Upper lobe of right lung (tissue), 1 donor: ENCODE data around the gene NPAS1. TPM values are rescaled to one million over a fixed set of nuclear protein-coding genes. Genes with fewer than 3 reads are reported as not detected.

Source experiments
- ATAC-seq: fragments of 200-7000 bp; cut with Tn5 transposase; one replicate; pipeline ENCODE4 v1.9.1; 2020; ENCODE audit warnings: mild to moderate bottlenecking, moderate library complexity
- DNase-seq: peaks from one replicate; pipeline ENCODE4 v3.0.0-alpha.2; 2020
- H3K27ac ChIP-seq: fragments of 200-600 bp; one replicate; pipeline ENCODE4 v1.8.0; 2022
- H3K27me3 ChIP-seq: fragments of 200-600 bp; one replicate; pipeline ENCODE4 v1.8.0; 2022; ENCODE audit warnings: mild to moderate bottlenecking
- H3K36me3 ChIP-seq: fragments of 200-600 bp; one replicate; pipeline ENCODE4 v1.8.0; 2022
- H3K4me1 ChIP-seq: fragments of 200-600 bp; one replicate; pipeline ENCODE4 v1.8.0; 2022
- H3K4me3 ChIP-seq: fragments of 200-600 bp; one replicate; pipeline ENCODE4 v1.8.0; 2022; ENCODE audit warnings: mild to moderate bottlenecking
- H3K9me3 ChIP-seq: fragments of 200-600 bp; one replicate; pipeline ENCODE4 v1.8.0; 2022
- intact Hi-C: fragments of 100-400 bp; cut with DNase I; formaldehyde crosslinking; loops from one replicate; pipeline ENCODE4 v1.11.0; 2022
- total RNA-seq: library from RNA; stranded (reverse); fragmentation: NEBNext Ultra II Directional; extraction: Animal tissue kit (Norgen Biotek cat#: 25700); gene quantifications from one replicate; pipeline ENCODE4 v1.2.1, GENCODE V29; 2021
- TF ChIP-seq, protein P1 (sequence below): fragments of 200-600 bp; IDR thresholded peaks from one replicate; pipeline ENCODE4 v1.8.0; 2022; ENCODE audit warnings: antibody characterized with exemption
- donor health status: DM: no; HTN: yes; CAD: no; lungs with severe emphysema.

NPAS1 gene
- total RNA-seq, 1 donor from 2014 or later: 1.3 TPM

DNA sequence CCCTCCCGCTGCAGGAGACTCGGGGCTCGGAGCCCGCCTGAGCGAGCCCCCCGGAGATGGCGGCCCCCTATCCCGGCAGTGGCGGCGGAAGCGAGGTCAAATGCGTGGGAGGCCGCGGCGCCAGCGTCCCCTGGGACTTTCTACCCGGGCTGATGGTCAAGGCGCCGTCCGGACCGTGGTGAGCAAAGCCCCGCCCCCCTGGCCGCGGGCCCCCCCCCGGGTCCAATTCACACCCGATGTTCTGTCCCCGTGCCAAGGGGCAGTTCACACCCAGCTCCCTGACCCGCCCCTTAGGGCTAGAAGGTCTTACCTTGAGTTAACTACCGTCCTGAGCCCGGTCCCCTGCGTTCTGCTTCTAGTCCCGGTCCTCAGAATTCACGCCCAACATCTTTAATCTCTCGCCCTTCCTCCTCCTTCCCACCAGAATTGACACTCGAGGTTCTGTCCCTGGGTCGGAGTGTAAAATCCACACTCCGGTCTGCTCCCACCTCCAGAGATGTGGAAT, 1.4 kb downstream of the NPAS1 start:
- TF ChIP-seq, protein P1, sequence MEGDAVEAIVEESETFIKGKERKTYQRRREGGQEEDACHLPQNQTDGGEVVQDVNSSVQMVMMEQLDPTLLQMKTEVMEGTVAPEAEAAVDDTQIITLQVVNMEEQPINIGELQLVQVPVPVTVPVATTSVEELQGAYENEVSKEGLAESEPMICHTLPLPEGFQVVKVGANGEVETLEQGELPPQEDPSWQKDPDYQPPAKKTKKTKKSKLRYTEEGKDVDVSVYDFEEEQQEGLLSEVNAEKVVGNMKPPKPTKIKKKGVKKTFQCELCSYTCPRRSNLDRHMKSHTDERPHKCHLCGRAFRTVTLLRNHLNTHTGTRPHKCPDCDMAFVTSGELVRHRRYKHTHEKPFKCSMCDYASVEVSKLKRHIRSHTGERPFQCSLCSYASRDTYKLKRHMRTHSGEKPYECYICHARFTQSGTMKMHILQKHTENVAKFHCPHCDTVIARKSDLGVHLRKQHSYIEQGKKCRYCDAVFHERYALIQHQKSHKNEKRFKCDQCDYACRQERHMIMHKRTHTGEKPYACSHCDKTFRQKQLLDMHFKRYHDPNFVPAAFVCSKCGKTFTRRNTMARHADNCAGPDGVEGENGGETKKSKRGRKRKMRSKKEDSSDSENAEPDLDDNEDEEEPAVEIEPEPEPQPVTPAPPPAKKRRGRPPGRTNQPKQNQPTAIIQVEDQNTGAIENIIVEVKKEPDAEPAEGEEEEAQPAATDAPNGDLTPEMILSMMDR: no peak
- Histone ChIP-seq H3K4me3 (no peak overlapping the region), H3K27me3 (peaks cover 71% of the 10 kb centered on the region), H3K27ac (no peak overlapping the region), H3K9me3 (no peaks in the 10 kb centered on the region), H3K36me3 (no peaks in the 10 kb centered on the region), H3K4me1 (peaks cover 14% of the 10 kb centered on the region)
- intact Hi-C loops: no loop called here
- ATAC-seq (no peak), DNase-seq (no peak)

DNA sequence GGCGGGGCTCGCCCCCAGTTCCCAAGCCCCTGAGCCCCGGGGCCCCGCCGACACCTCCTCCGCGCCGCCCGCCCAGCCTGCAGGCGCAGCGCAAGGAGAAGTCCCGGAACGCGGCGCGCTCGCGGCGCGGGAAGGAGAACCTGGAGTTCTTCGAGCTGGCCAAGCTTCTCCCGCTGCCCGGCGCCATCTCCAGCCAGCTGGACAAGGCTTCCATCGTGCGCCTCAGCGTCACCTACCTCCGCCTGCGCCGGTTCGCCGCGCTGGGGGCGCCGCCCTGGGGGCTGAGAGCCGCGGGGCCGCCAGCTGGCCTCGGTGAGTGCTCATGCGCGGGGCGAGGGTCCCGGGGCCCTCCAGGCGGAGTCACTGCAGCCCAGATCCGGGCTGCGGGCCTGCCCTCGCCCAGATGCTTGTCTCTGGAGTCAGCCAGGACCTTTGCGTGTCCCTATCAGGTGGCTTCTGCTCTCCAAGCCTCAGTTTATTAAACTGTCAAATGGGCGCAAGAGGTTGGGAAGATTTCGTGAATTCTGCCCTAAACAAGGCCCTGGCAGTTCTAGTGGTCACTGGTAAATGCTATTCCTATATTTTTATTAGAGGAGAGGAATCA, 2.0 kb downstream of the NPAS1 start:
- Histone ChIP-seq H3K4me3 (no peak overlapping the region), H3K27me3 (peaks cover 75% of the 10 kb centered on the region), H3K9me3 (no peaks in the 10 kb centered on the region), H3K36me3 (no peaks in the 10 kb centered on the region), H3K4me1 (peaks cover 14% of the 10 kb centered on the region), H3K27ac (no peak overlapping the region)
- intact Hi-C loops: no loop called here
- no peak for DNase-seq
- no peak for ATAC-seq
- TF ChIP-seq, protein P1: no peak

DNA sequence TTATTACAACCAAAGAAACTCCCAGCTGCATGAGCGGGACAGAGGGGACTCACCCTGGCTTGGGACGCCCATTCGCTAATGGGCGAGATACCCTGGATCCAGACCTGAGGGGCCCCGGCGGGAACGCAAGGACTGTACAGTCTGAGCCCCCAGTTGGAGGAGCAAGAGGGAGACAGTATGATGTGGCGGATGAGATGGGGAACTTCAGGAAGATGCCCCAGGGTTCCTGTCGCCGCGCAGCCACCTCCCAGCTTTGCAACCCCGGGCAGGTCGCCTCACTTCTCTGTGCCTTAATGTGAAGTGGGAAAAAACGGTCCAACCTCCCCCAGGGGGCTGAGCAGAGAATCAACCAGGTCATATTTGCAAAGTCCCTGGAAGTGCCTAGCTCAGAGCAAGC, 2.5 kb downstream of the NPAS1 start:
- H3K27me3 ChIP-seq: peaks cover 75% of the 10 kb centered on the region
- H3K27ac ChIP-seq: no peak overlapping the region
- no peaks in the 10 kb centered on the region for H3K9me3 ChIP-seq
- DNase-seq (no peak), ATAC-seq (no peak)
- intact Hi-C loops: no loop called here
- TF ChIP-seq, protein P1: no peak
- H3K4me1 ChIP-seq: peaks cover 14% of the 10 kb centered on the region
- no peak overlapping the region for H3K4me3 ChIP-seq
- H3K36me3 ChIP-seq: no peaks in the 10 kb centered on the region

DNA sequence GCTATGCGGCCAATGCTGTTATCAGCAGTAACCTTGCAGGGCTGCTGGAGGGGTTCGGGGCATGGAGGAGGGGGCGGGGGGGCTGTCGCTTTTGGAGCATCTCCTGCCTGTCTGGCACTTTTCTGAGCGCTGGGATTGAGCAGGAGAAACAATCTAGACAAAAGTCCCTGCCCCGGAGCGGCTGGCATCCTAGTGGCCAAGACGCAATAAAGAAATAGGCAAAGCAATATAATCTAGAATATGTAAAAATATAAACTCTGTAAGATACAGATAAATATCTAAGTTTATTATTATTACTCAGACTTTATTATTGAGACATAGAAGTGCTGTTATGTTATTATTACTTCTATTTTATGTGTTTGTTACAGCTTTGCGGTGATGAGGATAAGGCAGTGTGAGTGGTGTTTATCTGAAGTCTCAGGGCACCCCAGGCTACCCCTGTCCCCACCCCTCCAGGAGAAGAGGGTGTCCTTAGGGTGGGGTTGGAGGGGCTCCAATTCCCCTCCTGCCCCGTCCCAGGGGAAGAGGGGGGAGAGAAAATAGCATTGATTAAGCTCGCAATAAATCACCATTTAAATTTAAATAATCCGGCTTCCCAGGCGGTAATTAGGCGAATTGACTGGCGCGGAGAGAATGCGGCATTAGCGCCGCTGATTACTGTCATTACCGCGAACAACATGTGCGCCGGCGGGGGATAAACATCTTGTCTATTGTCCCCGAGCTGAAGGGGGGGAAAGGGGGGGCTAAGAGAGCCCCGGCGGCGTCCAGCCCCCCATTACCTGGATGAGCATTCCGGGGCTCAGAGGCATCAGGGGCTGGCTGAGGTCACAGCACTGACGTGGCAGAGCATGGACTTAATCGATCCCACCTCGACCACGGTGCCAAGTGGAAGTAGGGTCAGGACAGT, 3.2 kb downstream of the NPAS1 start:
- DNase-seq (no peak), ATAC-seq (no peak)
- Histone ChIP-seq H3K4me3 (no peak overlapping the region), H3K4me1 (peaks cover 14% of the 10 kb centered on the region), H3K27ac (no peak overlapping the region), H3K9me3 (no peaks in the 10 kb centered on the region), H3K36me3 (no peaks in the 10 kb centered on the region), H3K27me3 (peaks cover 77% of the 10 kb centered on the region)
- intact Hi-C loops: no loop called here
- TF ChIP-seq, protein P1: no peak

DNA sequence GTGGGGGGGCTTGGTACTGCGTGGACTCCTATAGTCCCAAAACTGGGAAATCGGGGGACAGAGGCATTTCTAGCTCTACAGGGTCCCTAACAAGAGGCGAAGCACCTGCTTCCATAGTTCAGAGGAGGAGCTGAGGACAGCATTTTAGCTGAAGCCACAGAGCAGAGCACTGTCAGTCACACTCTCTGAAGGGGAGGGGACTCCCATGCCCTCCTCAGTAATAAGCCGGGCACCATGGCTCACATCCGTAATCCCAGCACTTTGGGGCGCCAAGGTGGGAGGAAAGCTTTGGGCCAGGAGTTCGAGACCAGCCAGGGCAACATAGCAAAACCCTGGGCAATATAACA, 3.8 kb downstream of the NPAS1 start:
- intact Hi-C loops: no loop called here
- Histone ChIP-seq H3K4me3 (no peak overlapping the region), H3K9me3 (no peaks in the 10 kb centered on the region), H3K27ac (no peak overlapping the region), H3K36me3 (no peaks in the 10 kb centered on the region), H3K27me3 (peaks cover 84% of the 10 kb centered on the region), H3K4me1 (peaks cover 14% of the 10 kb centered on the region)
- TF ChIP-seq, protein P1: no peak
- DNase-seq (no peak), ATAC-seq (no peak)
